SK-MEL-5 (cell line): Measurements from ENCODE around the gene KRT73. TPM values are rescaled to one million over a fixed set of nuclear protein-coding genes. Genes with fewer than 3 reads are reported as not detected.

ENCODE experiments used
- DNase-seq: peaks from one replicate; pipeline ENCODE4 v3.0.0-alpha.2; 2016; ENCODE audit warnings: low read depth, low spot score
- in situ Hi-C: cut with HindIII; loops from 2 replicates; pipeline ENCODE4 v1.10.0; 2016; ENCODE audit warnings: low sequenced_read_pairs, high pct_unique_total_duplicates, low pct_unique_long_range_greater_than_20kb
- total RNA-seq: library from RNA; depleted of rRNA; stranded (reverse); fragments of >200 nt; shearing (Covaris generic); gene quantifications from 2 replicates; pipeline ENCODE4 v1.2.3, GENCODE V29; 2014

KRT73 gene
- total RNA-seq, 1 experiment from 2014 or later: not detected

GRCh38 chr12:52649066-52649465 is 30.7 kb upstream of the KRT73 start:
- in situ Hi-C loops: loop anchor here (25.0 kb wide), 1 partner anchor 138 kb away; the partner anchor contains the start of genes KRT3 and KRT76
- DNase-seq: no peak

- in situ Hi-C loops: loop anchor here (25.0 kb wide), 1 partner anchor 139 kb away; the partner anchor contains the start of genes KRT3 and KRT76
- DNase-seq: no peak
Observed at GRCh38 chr12:52648012-52648550, 29.7 kb upstream of the KRT73 start.

- DNase-seq: no peak
- in situ Hi-C loops: loop anchor here (25.0 kb wide), 1 partner anchor 140 kb away; the partner anchor contains the start of genes KRT3 and KRT76
Observed at GRCh38 chr12:52647601-52648000, 29.2 kb upstream of the KRT73 start.

GRCh38 chr12:52646613-52647012 is 28.3 kb upstream of the KRT73 start:
- in situ Hi-C loops: loop anchor here (25.0 kb wide), 1 partner anchor 141 kb away; the partner anchor contains the start of genes KRT3 and KRT76

GRCh38 chr12:52645982-52646381 is 27.6 kb upstream of the KRT73 start:
- in situ Hi-C loops: loop anchor here (25.0 kb wide), 1 partner anchor 141 kb away; the partner anchor contains the start of genes KRT3 and KRT76
- DNase-seq: no peak

More at GRCh38 chr12:52646613-52647012, 28.3 kb upstream of the KRT73 start:
- no peak for DNase-seq

- in situ Hi-C loops: loop anchor here (25.0 kb wide), 1 partner anchor 142 kb away; the partner anchor contains the start of genes KRT3 and KRT76
- DNase-seq: no peak
Observed at GRCh38 chr12:52645120-52645761, 26.9 kb upstream of the KRT73 start.

GRCh38 chr12:52644078-52644415 is 25.7 kb upstream of the KRT73 start:
- no peak for DNase-seq
- in situ Hi-C loops: loop anchor here (25.0 kb wide), 1 partner anchor 143 kb away; the partner anchor contains the start of genes KRT3 and KRT76

GRCh38 chr12:52643233-52644077 is 25.1 kb upstream of the KRT73 start:
- in situ Hi-C loops: loop anchor here (25.0 kb wide), 1 partner anchor 144 kb away; the partner anchor contains the start of genes KRT3 and KRT76
- no peak for DNase-seq

- in situ Hi-C loops: loop anchor here (25.0 kb wide), 1 partner anchor 146 kb away; the partner anchor contains the start of genes KRT3 and KRT76
- no peak for DNase-seq
Observed at GRCh38 chr12:52641468-52641867, 23.1 kb upstream of the KRT73 start.

- DNase-seq: no peak
- in situ Hi-C loops: loop anchor here (25.0 kb wide), 1 partner anchor 150 kb away; the partner anchor contains the start of genes KRT3 and KRT76
Observed at GRCh38 chr12:52637299-52637698, 18.9 kb upstream of the KRT73 start.

- in situ Hi-C loops: loop anchor here (25.0 kb wide), 1 partner anchor 151 kb away; the partner anchor contains the start of genes KRT3 and KRT76
- no peak for DNase-seq
Observed at GRCh38 chr12:52636592-52637258, 18.4 kb upstream of the KRT73 start.

- in situ Hi-C loops: loop anchor here (25.0 kb wide), 1 partner anchor 151 kb away; the partner anchor contains the start of genes KRT3 and KRT76
- DNase-seq: no peak
Observed at GRCh38 chr12:52636189-52636588, 17.8 kb upstream of the KRT73 start.

GRCh38 chr12:52634266-52635056 is 16.1 kb upstream of the KRT73 start:
- in situ Hi-C loops: loop anchor here (25.0 kb wide), 1 partner anchor 153 kb away; the partner anchor contains the start of genes KRT3 and KRT76
- no peak for DNase-seq

GRCh38 chr12:52633383-52633782 is 15.0 kb upstream of the KRT73 start:
- in situ Hi-C loops: loop anchor here (25.0 kb wide), 1 partner anchor 154 kb away; the partner anchor contains the start of genes KRT3 and KRT76
- no peak for DNase-seq

GRCh38 chr12:52632656-52633055 is 14.3 kb upstream of the KRT73 start:
- no peak for DNase-seq
- in situ Hi-C loops: loop anchor here (25.0 kb wide), 1 partner anchor 155 kb away; the partner anchor contains the start of genes KRT3 and KRT76
